Activated CD4-positive, alpha-beta T cell treated with anti-CD3 and anti-CD28 coated beads for 4 hours (primary cell): Measurements from ENCODE around the gene UTS2R.
"Not testable (repeated sequence)": the region's sequence is repeated elsewhere in the genome, so short reads cannot be mapped to it uniquely, and the experiment has no call there.

ENCODE experiments used
- DNase-seq, 2 donors: peaks; one replicate each; pipeline ENCODE4 v3.0.0-alpha.2; 2020

Gene UTS2R

GRCh38 chr17:82355770-82356427 is 15.7 kb upstream of the UTS2R start:
- DNase-seq, result no peak

- no peak for DNase-seq
Measured at GRCh38 chr17:82356845-82357355, 14.7 kb upstream of the UTS2R start.

DNA sequence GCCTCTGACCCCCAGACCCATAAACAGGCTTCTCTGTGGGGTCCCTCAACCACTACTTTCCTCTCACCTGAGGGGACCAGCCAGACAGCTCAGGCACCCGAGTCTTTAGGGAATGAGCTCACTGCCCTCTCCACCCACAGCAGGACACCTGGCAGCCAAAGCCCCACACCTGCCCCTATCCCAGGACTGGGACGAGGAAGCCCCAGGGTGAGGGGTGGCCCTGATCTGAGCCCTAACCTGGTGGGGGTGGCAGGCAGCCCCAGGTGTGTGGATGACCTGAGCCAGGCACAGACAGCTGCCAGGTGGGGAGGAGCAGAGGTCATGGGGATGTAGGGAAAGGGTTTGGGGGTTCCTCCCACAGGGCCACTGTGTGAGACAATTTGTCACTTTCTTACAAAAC is 14.2 kb upstream of the UTS2R start:
- DNase-seq, result no peak

- no peak for DNase-seq
Measured at GRCh38 chr17:82358465-82359350, 12.9 kb upstream of the UTS2R start, which contains the start of gene TEX19. Gene TEX19 (plus strand): TSS chr17:82359247. CDS start chr17:82362151, 2,904 bp downstream.

DNA sequence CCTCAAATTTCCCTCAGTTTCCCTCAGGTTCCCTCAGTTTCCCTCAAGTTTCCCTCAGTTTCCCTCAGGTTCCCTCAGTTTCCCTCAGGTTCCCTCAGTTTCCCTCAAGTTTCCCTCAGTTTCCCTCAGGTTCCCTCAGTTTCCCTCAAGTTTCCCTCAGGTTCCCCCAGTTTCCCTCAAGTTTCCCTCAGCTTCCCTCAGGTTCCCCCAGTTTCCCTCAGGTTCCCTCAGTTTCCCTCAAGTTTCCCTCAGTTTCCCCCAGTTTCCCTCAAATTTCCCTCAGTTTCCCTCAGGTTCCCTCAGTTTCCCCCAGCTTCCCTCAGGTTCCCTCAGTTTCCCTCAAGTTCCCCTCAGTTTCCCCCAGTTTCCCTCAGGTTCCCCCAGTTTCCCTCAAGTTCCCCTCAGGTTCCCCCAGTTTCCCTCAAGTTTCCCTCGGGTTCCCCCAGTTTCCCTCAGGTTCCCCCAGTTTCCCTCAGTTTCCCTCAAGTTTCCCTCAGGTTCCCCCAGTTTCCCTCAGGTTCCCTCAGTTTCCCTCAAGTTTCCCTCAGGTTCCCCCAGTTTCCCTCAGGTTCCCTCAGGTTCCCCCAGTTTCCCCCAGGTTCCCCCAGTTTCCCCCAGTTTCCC is 12.0 kb upstream of the UTS2R start:
- not testable (repeated sequence) for DNase-seq

DNA sequence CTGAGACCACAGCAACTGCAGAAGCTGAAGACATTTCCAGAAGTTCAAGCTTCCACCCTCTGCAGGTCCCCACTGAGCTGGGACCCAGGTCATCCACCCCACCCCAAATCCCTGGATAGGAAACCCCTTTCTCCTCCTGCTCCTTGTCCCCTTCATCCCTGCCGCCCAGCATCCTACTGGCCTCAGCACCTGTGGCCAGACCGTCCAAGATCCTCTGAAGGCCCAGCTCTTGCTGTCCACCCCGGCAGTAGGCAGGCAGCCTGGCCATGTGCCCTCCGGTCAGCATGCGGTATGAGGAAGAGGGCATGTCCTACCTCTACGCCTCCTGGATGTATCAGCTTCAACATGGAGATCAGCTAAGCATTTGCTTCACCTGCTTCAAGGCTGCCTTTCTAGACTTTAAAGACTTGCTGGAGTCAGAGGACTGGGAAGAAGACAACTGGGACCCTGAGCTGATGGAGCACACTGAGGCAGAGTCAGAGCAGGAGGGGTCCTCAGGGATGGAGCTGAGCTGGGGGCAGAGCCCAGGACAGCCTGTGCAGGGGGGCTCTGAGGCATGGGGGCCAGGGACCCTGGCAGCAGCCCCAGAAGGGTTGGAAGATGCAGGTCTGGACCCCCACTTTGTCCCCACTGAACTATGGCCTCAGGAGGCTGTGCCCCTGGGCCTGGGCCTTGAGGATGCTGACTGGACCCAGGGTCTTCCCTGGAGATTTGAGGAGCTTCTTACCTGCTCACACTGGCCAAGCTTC is 9.5 kb upstream of the UTS2R start:
- no peak for DNase-seq

DNA sequence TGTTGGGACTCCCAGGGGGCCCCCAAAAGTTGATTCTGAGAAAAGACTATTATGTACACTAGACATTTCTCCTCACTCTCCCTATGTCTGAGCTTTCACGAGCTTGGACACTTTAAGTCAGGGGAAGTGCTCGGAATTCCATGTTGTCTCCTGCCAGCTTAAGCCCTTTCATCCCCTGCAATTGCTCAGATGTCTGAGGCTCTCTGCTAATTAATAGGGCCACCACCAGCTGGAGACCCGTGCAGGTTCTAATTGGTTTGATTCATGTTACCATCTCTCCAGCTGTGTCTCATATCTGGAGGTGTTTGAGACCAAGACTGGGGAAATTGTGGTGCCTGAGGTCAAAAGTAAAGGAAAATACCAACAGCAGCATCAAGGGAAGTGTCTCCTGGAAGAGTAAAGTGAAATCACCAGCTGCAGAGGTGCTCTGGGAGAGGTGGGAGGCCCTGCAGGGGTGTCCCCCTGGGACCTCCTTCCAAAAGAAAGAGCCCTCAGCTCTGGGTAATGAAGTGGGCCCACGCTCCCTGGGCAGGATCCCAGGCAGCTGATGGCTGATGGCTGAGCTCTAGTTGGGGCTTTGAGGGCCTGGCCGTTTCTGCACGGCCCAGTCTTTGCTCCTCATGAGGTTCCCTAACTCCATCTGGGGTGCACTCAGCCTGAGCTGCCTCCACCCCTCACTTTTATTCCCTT is 5.8 kb upstream of the UTS2R start:
- no peak for DNase-seq

DNA sequence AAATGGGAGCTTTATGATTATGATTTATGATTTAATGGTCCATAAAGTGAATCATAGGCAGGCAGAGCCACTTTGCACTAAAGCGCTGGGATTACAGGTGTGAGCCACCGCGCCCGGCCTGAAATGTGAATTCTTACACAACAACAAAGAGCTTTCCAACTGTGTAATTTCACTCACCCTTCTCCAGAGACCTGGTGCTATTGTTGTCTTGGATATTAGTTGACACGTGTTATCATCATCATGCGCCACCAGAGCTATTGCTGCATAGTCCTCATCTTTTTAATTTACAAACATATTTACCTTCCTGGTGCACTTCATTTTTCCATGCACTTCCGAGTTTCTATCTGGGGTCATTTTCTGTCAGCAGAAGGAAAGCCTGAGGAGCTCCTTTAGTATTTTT is 4.8 kb upstream of the UTS2R start:
- DNase-seq, result no peak

GRCh38 chr17:82367724-82368524 is 3.6 kb upstream of the UTS2R start:
- DNase-seq, result no peak

DNA sequence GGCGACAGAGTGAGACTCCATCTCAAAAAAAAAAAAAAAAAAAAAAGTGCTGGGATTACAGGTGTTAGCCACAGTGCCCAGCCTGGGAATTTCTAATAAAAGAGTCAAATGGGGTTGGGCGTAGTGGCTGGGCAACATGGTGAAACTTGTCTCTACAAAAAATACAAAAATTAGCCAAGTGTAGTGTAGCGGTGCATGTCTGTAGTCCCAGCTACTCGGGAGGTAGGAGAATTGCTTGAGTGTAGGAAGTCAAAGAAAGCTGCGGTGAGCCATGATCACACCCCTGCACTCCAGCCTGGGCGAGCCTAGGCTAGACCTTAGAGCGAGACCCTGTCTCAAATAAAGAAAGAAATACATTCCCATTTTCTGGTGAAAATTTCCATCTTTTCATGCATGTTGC is 2.4 kb upstream of the UTS2R start:
- no peak for DNase-seq

DNA sequence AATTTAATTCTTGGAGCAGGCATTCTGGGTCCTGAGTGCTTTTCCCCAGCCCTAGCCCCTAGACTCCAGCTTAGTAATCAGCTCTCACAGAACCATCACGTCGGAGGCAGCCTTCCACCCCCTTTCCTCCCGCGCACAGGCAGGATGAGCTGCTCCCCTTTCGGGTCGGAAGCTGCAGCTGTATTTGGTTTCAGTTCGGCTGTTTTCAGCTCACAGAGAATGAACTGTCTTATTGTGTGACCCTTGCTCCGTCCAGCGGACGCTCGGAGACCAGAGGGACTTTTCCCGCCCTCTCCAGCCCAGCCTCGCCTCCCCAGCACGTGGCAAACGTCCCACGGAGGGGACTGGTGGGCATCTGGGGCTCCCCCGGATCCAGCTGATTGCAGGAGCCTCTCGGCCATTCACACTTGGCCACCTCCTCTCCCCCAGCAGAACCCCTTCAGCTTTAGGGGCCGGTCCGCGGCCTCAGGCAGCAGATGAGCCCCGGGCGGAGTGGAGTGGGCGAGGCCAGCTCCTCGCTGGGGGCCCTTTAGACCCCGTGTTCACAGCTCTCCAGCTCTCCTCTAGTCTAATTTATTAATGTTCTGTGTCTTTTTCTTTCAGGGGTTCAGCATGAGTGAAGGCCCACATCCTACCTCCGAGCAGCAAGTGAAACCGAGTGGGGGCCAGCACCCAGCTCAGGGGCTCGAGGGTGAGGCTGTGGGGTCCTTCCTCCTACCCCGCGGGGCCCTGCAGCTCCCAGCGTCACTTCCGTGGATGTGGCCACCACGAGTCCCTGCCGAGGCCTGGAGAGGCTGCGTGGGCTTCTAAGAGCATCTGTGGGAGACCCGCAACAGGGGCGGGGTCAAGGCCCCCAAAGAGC is 863 bp upstream of the UTS2R start:
- DNase-seq, result peak; percentile 38 to 43

GRCh38 chr17:82372249-82373071 is 895 bp downstream of the UTS2R start:
- no peak for DNase-seq

GRCh38 chr17:82373072-82373452 is 1.5 kb downstream of the UTS2R start:
- DNase-seq, result not testable (repeated sequence)

GRCh38 chr17:82373731-82374625 is 2.4 kb downstream of the UTS2R start:
- no peak for DNase-seq

DNA sequence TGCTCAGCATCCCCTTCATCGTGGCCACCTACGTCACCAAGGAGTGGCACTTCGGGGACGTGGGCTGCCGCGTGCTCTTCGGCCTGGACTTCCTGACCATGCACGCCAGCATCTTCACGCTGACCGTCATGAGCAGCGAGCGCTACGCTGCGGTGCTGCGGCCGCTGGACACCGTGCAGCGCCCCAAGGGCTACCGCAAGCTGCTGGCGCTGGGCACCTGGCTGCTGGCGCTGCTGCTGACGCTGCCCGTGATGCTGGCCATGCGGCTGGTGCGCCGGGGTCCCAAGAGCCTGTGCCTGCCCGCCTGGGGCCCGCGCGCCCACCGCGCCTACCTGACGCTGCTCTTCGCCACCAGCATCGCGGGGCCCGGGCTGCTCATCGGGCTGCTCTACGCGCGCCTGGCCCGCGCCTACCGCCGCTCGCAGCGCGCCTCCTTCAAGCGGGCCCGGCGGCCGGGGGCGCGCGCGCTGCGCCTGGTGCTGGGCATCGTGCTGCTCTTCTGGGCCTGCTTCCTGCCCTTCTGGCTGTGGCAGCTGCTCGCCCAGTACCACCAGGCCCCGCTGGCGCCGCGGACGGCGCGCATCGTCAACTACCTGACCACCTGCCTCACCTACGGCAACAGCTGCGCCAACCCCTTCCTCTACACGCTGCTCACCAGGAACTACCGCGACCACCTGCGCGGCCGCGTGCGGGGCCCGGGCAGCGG is 3.2 kb downstream of the UTS2R start:
- no peak for DNase-seq

DNA sequence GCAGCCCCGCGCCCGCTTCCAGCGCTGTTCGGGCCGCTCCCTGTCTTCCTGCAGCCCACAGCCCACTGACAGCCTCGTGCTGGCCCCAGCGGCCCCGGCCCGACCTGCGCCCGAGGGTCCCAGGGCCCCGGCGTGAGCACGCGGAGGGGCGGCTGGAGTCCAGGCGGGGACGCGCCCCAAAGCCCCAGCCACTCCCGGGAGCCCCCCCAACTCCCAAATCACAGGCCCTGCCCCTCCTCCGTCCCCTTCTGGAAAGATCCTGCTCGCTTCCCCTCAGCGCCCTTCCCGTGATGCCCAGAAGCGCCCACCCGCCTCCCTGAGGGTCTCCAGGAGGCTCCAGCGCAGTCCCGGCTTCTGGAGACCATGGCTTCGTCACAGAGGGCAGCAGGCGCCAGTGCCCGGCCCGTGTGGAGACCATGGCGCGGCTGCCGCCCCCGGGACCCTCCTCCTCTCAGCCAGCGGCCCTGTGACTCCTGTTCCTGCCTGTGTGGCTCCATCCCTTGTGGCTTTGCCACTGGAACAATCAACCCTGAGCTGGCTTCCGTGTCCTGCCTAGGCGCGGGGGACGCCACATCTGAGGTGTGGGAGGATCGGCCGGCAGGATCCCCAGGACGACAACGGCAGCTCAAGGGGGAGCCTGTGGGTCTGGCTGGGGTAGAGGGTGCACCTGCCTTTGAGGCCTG is 3.9 kb downstream of the UTS2R start:
- no peak for DNase-seq
